Measurements from ENCODE around the gene SHROOM4.

Gene SHROOM4

GRCh38 chrX:50565718-50566117, 248.3 kb downstream of the SHROOM4 start:
- no peak overlapping the region for H3K4me3 ChIP-seq (ENCODE audit: low read depth, low read length)
- DNase-seq (ENCODE audit: low read depth, low spot score) = no peak
- no peak for TF ChIP-seq CTCF (IDR thresholded peaks at IDR 0.05; ENCODE audit: low read depth, low read length)
- in situ Hi-C loops (cut with HindIII; ENCODE audit: low sequenced_read_pairs) = no loop called here
